HG02678 (cell line): Measurements from ENCODE around the gene TOMM34.

Experiments used
- ATAC-seq: cut with Tn5 transposase; IDR thresholded peaks from one replicate; pipeline ENCODE4 v1.9.1; 2021; ENCODE audit warnings: mild to moderate bottlenecking, moderate library complexity; ENCODE audit not compliant: unreplicated experiment

Gene TOMM34

GRCh38 chr20:44897133-44897532 lies 63.1 kb downstream of the TOMM34 start:
- ATAC-seq: no peak

DNA sequence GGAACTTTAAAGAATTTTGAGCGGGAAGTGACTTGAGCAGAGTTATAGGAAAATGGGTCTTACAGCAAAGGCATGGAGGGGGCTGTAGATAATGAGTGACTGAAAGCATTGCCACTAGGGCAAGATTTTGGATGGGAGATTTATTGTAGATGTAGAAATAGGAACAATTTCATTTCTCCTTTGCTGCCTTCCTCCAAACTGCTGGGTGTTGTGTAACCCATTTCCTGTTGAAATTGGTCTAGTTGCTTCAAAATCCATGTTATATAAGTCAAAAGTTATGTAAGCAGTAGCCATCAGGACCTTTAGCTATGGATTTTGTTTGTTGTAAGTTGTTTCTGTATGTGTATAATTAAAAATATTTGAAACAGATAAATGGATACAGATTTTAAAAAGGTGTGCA lies 63.6 kb downstream of the TOMM34 start:
- no peak for ATAC-seq

- no peak for ATAC-seq
These were observed 65.2 kb downstream of the TOMM34 start for GRCh38 chr20:44894959-44895358.
